Uterus (tissue), 2 donors: ENCODE data around the gene TP53I3.

Source experiments
- CTCF ChIP-seq, 4 experiments: fragments of 200-600 bp in 2 of 4; fragments of 450-650 bp in 2 of 4; sonication (generic) in 2 of 4; IDR thresholded peaks; one replicate each; pipeline ENCODE4 v1.5.1; 2016 to 2019; ENCODE audit warnings: antibody characterized with exemption in 4 of 4, mild to moderate bottlenecking in 2 of 4, moderate library complexity in 1 of 4
- POLR2A ChIP-seq, 2 donors: fragments of 450-650 bp; IDR thresholded peaks; one replicate each; pipeline ENCODE4 v1.6.1; 2016; ENCODE audit warnings: antibody characterized with exemption in 2 of 2, mild to moderate bottlenecking in 1 of 2, moderate library complexity in 1 of 2

GRCh38 chr2:24054366-24055010, 30.1 kb downstream of the TP53I3 start:
- TF ChIP-seq POLR2A (IDR thresholded peaks at IDR 0.05) (no peak), CTCF (IDR thresholded peaks at IDR 0.05) (no peak)
